Mesenchymal stem cell (in vitro differentiated cells and primary cell): ENCODE measurements around the gene CDK6.

Source experiments
- DNase-seq: peaks from one replicate; pipeline ENCODE4 v3.0.0-alpha.2; 2013
- H2AFZ ChIP-seq: one replicate; pipeline ENCODE4 v1.6.1; 2013; ENCODE audit warnings: low read depth, mild to moderate bottlenecking, control low read depth, inconsistent platforms, low read length, moderate library complexity
- H2AK5ac ChIP-seq: 2 replicates; pipeline ENCODE4 v1.6.1; 2013; ENCODE audit warnings: low read length, moderate library complexity, mild to moderate bottlenecking, inconsistent platforms; ENCODE audit not compliant: severe bottlenecking
- H2BK120ac ChIP-seq: one replicate; pipeline ENCODE4 v1.6.1; 2013; ENCODE audit warnings: low read depth, mild to moderate bottlenecking, inconsistent platforms, low read length, moderate library complexity
- H2BK12ac ChIP-seq, 2 experiments: one replicate each; pipeline ENCODE4 v1.6.1; 2013; ENCODE audit warnings: inconsistent platforms in 2 of 2, low read length in 2 of 2, mild to moderate bottlenecking in 2 of 2, moderate library complexity in 2 of 2, control low read depth in 1 of 2
- H2BK15ac ChIP-seq: one replicate; pipeline ENCODE4 v1.6.1; 2013; ENCODE audit warnings: mild to moderate bottlenecking, low read depth, inconsistent platforms; ENCODE audit not compliant: poor library complexity, severe bottlenecking
- H2BK5ac ChIP-seq: 2 replicates; pipeline ENCODE4 v1.6.1; 2013; ENCODE audit warnings: low read depth, mild to moderate bottlenecking, low read length, control low read depth, inconsistent platforms; ENCODE audit not compliant: poor library complexity, severe bottlenecking
- H3K14ac ChIP-seq, 2 experiments: one replicate each; pipeline ENCODE4 v1.6.1; 2013; ENCODE audit warnings: inconsistent platforms in 2 of 2, low read length in 2 of 2, control low read depth in 1 of 2, mild to moderate bottlenecking in 1 of 2, moderate library complexity in 1 of 2
- H3K18ac ChIP-seq, 2 experiments: one replicate each; pipeline ENCODE4 v1.6.1; 2013; ENCODE audit warnings: inconsistent platforms in 2 of 2, low read length in 2 of 2, control low read depth in 1 of 2, low read depth in 1 of 2, mild to moderate bottlenecking in 1 of 2
- H3K23ac ChIP-seq, 2 experiments: one replicate each; pipeline ENCODE4 v1.6.1; 2013; ENCODE audit warnings: inconsistent platforms in 2 of 2, low read length in 2 of 2, mild to moderate bottlenecking in 2 of 2, moderate library complexity in 2 of 2, control low read depth in 1 of 2
- H3K27ac ChIP-seq: 2 replicates; pipeline ENCODE4 v1.5.1; 2013; ENCODE audit warnings: mild to moderate bottlenecking, moderate library complexity, low read length, control low read depth, inconsistent platforms; ENCODE audit not compliant: poor library complexity, severe bottlenecking
- H3K27me3 ChIP-seq, 2 experiments: 2 replicates each; pipeline versions ENCODE4 v1.6.1 to v1.7.0; 2013; ENCODE audit warnings: low read length in 2 of 2, mild to moderate bottlenecking in 2 of 2, moderate library complexity in 2 of 2, control low read depth in 1 of 2, inconsistent platforms in 1 of 2; ENCODE audit not compliant: control insufficient read depth in 1 of 2, insufficient read depth in 1 of 2
- H3K36me3 ChIP-seq, 2 experiments: 2 replicates each; pipeline versions ENCODE4 v1.6.1 to v1.7.0; 2013; ENCODE audit warnings: low read length in 2 of 2, control low read depth in 1 of 2, inconsistent platforms in 1 of 2, low read depth in 1 of 2, mild to moderate bottlenecking in 1 of 2; ENCODE audit not compliant: insufficient read depth in 2 of 2, control insufficient read depth in 1 of 2
- H3K4ac ChIP-seq, 2 experiments: one replicate each; pipeline ENCODE4 v1.6.1; 2013; ENCODE audit warnings: inconsistent platforms in 2 of 2, low read length in 2 of 2, mild to moderate bottlenecking in 2 of 2, moderate library complexity in 2 of 2, control low read depth in 1 of 2, low read depth in 1 of 2
- H3K4me1 ChIP-seq: 2 replicates; pipeline ENCODE4 v1.6.1; 2013; ENCODE audit warnings: low read depth, low read length, control low read depth; ENCODE audit not compliant: control insufficient read depth, insufficient read depth
- H3K4me2 ChIP-seq: 2 replicates; pipeline ENCODE4 v1.6.1; 2013; ENCODE audit warnings: low read length, mild to moderate bottlenecking, inconsistent platforms; ENCODE audit not compliant: poor library complexity, severe bottlenecking
- H3K4me3 ChIP-seq, 2 experiments: 2 replicates each; pipeline versions ENCODE4 v1.5.1 to v1.7.0; 2013; ENCODE audit warnings: low read length in 2 of 2, mild to moderate bottlenecking in 2 of 2, control low read depth in 1 of 2, low read depth in 1 of 2; ENCODE audit not compliant: insufficient read depth in 1 of 2
- H3K79me1 ChIP-seq: replicated peaks from 2 replicates; pipeline ENCODE4 v1.6.1; 2013; ENCODE audit warnings: mild to moderate bottlenecking, control low read depth, low read length, inconsistent platforms; ENCODE audit not compliant: poor library complexity, severe bottlenecking
- H3K9ac ChIP-seq: 2 replicates; pipeline ENCODE4 v1.7.0; 2013; ENCODE audit warnings: mild to moderate bottlenecking, low read length, moderate library complexity
- H3K9me3 ChIP-seq: 2 replicates; pipeline ENCODE4 v1.7.0; 2013; ENCODE audit warnings: mild to moderate bottlenecking, low read length; ENCODE audit not compliant: control insufficient read depth
- H4K8ac ChIP-seq: one replicate; pipeline ENCODE4 v1.6.1; 2013; ENCODE audit warnings: inconsistent platforms, mild to moderate bottlenecking, low read length, moderate library complexity
- H4K91ac ChIP-seq: one replicate; pipeline ENCODE4 v1.6.1; 2013; ENCODE audit warnings: mild to moderate bottlenecking, low read length, inconsistent platforms
- WGBS: methylation state at CpG from one replicate; pipeline ENCODE4 v1.1.7; 2013; ENCODE audit warnings: mixed read lengths; 5-methylcytosine and 5-hydroxymethylcytosine counted together

CDK6 gene

DNA sequence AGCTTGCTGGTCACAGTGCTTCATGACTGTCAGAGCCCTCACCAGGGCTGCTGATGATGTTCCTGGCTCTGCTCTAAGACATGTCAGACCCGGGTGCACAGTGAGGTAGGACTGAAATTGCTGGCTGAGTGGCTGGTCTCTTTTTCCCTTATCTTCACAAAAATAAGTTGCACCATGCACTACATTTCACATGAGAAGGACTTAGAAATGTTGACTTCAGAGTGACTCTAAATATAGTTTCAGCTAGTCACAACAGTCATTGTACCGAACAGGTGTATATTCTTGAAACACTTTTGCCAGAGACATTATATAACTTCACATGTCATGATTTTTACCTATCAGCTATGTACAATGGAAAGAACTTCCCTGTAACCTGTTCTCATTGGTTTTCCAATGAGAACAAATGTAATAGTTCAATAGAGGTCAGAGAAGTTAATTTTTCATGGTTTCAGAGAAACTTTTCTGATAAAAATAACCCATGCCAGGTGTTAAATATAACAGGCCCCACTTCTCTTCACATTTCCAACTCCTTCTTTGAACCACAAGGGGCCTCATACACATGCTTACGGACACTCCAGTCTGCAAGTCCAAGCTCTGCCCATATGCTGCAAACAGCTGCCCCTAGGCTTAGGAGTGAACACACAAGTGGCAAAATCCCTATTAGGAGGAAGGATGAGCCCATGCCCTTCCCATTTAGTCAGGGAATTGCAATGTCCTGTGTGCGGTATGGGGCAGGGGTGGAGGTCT, 115.6 kb downstream of the CDK6 start:
- no peak overlapping the region for H2BK5ac ChIP-seq
- no peak overlapping the region for H2BK120ac ChIP-seq
- no peak overlapping the region for H2AFZ ChIP-seq
- H3K18ac ChIP-seq = no peak overlapping the region
- H3K9ac ChIP-seq = no peak overlapping the region
- H2AK5ac ChIP-seq = peak overlapping the region; percentile 57
- peaks cover 13 to 27% of the 10 kb centered on the region in 2 experiments for H3K36me3 ChIP-seq
- peak overlapping the region; percentile 38 for H4K8ac ChIP-seq
- no peak overlapping the region for H3K4me2 ChIP-seq
- H4K91ac ChIP-seq = no peak overlapping the region
- H2BK12ac ChIP-seq = no peak overlapping the region
- no peak overlapping the region for H3K23ac ChIP-seq
- no peak overlapping the region for H3K27ac ChIP-seq
- H3K27me3 ChIP-seq = no peaks in the 10 kb centered on the region
- no peak for DNase-seq
- peaks cover 8% of the 10 kb centered on the region for H3K4me1 ChIP-seq
- H3K79me1 ChIP-seq = peaks cover 11% of the 10 kb centered on the region
- WGBS = 100% methylated on average over 4 of the region's 4 CpGs
- H2BK15ac ChIP-seq = peak overlapping the region; percentile 44
- H3K14ac ChIP-seq = no peak overlapping the region
- H3K4ac ChIP-seq = no peak overlapping the region
- no peak overlapping the region for H3K4me3 ChIP-seq
- no peaks in the 10 kb centered on the region for H3K9me3 ChIP-seq

DNA sequence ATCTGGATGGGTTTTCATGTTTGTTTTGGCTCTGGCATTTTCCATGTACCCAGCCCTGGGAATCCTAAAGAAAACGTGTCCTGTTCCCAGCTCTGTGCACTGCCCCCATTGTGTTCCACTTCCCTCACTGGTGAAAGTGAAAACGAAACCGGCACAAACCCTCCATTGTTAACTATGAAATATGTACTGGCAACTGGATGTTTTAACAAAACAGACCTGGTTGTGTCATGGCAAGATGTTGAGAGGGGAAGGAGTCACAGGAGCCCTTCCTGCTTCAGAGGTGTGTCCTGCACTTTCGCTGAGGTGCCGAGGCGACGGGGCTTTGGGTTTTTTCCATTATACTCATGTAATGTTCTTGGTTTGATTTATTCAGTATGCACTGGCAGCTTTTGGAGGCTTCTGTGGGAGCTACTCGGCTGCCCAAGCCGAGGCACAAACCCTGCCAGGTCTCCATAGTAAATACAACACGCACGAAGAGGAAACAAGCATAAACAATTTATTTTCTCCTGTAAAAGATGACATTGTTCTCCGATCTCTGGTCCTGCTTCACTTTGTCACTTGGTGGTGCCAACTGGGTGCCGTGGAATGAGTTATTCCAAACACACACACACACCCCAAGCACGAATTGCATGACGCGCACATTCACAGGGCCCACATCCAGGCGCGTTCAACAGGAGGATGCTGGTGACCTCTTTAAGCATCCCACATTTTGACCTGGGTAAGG, 118.2 kb downstream of the CDK6 start:
- H3K4me2 ChIP-seq = no peak overlapping the region
- peak overlapping the region; percentile 15 for H3K27ac ChIP-seq
- H4K91ac ChIP-seq = no peak overlapping the region
- H3K23ac ChIP-seq = no peak overlapping the region
- H2AK5ac ChIP-seq = peak overlapping the region; percentile 26
- H3K14ac ChIP-seq = peak overlapping the region in 1 of 2 experiments; percentile 31
- no peak overlapping the region for H2BK120ac ChIP-seq
- H3K4ac ChIP-seq = no peak overlapping the region
- no peak overlapping the region for H2BK15ac ChIP-seq
- peaks cover 9 to 14% of the 10 kb centered on the region in 2 experiments for H3K36me3 ChIP-seq
- H3K4me3 ChIP-seq = peak overlapping the region in 1 of 2 experiments; percentile 59
- H4K8ac ChIP-seq = peak overlapping the region; percentile 39
- DNase-seq = peak; percentile 38
- no peak overlapping the region for H3K18ac ChIP-seq
- peaks cover 12% of the 10 kb centered on the region for H3K79me1 ChIP-seq
- H2BK5ac ChIP-seq = no peak overlapping the region
- H3K27me3 ChIP-seq = no peaks in the 10 kb centered on the region
- peaks cover 10% of the 10 kb centered on the region for H3K4me1 ChIP-seq
- no peaks in the 10 kb centered on the region for H3K9me3 ChIP-seq
- WGBS = 92% methylated on average over 16 of the region's 18 CpGs
- H3K9ac ChIP-seq = peak overlapping the region; percentile 28
- H2AFZ ChIP-seq = no peak overlapping the region
- H2BK12ac ChIP-seq = no peak overlapping the region

DNA sequence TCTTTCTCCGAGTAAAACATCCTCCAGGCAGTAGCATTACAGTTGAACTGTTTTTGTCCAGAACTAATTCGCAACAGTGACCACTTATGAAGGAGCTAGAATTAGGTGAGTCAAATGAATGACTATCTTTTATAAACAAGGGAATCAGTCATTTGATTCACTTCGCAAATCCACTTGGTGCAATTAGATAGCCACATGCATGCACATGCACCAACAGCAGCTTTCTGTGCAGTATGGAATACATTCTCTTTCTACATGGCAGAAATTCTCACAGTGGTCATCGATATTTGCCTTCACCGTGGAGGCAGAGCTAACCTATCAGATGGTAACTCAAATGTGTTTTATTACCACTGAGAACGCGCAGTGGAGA, 118.8 kb downstream of the CDK6 start:
- peaks cover 9 to 14% of the 10 kb centered on the region in 2 experiments for H3K36me3 ChIP-seq
- peak overlapping the region; percentile 55 for H4K91ac ChIP-seq
- H3K4me1 ChIP-seq = peaks cover 10% of the 10 kb centered on the region
- H4K8ac ChIP-seq = peak overlapping the region; percentile 39
- peaks cover 12% of the 10 kb centered on the region for H3K79me1 ChIP-seq
- no peaks in the 10 kb centered on the region for H3K27me3 ChIP-seq
- no peak overlapping the region for H2BK15ac ChIP-seq
- DNase-seq = no peak
- no peaks in the 10 kb centered on the region for H3K9me3 ChIP-seq
- no peak overlapping the region for H3K14ac ChIP-seq
- H3K9ac ChIP-seq = peak overlapping the region; percentile 28
- no peak overlapping the region for H2BK5ac ChIP-seq
- H3K18ac ChIP-seq = no peak overlapping the region
- no peak overlapping the region for H2AFZ ChIP-seq
- no peak overlapping the region for H3K4ac ChIP-seq
- 98% methylated on average over 7 of the region's 7 CpGs for WGBS
- no peak overlapping the region for H2BK120ac ChIP-seq
- H3K4me3 ChIP-seq = peak overlapping the region in 1 of 2 experiments; percentile 59
- H2AK5ac ChIP-seq = peak overlapping the region; percentile 26
- H3K23ac ChIP-seq = no peak overlapping the region
- peak overlapping the region; percentile 15 for H3K27ac ChIP-seq
- no peak overlapping the region for H3K4me2 ChIP-seq
- no peak overlapping the region for H2BK12ac ChIP-seq

DNA sequence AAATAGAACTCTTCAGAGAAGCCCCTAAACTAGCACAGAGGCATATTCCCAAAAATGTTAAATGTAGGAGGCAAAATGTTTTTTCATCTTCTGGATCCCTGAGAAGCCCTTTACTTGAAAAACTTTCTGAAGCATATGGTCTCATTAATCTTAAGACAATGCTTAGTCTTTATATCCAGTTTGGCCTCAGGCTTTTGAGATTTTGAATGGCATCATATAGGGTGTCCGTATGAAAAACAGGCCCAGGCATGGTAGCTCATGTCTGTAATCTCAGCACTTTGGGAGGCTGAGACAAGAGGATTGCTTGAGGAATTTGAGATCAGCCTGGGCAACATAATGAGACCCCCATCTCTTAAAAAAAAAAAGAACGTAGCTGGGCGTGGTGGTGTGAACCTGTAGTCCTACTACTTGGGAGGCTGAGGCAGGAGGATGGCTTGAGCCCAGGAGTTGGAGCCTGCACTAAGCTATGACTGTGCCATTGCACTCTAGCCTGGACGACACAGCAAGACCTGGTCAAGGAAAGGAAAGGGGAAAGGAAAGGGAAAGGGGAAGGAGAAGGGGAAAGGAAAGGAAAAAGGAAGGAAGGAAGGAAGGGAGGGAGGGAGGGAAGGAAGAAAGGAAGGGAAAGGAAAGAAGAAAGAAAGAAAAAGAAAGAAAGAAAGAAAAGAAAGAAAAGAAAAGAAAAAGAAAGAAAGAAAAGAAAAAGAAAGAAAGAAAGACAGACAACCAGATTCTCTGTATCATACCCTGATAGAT, 119.4 kb downstream of the CDK6 start:
- H3K9ac ChIP-seq = no peak overlapping the region
- peaks cover 12% of the 10 kb centered on the region for H3K79me1 ChIP-seq
- H3K4me1 ChIP-seq = peaks cover 10% of the 10 kb centered on the region
- 99% methylated on average over 4 of the region's 4 CpGs for WGBS
- H3K27ac ChIP-seq = peak overlapping the region; percentile 15
- no peaks in the 10 kb centered on the region for H3K9me3 ChIP-seq
- no peak overlapping the region for H2BK12ac ChIP-seq
- no peak overlapping the region for H3K23ac ChIP-seq
- H2AFZ ChIP-seq = no peak overlapping the region
- H2BK15ac ChIP-seq = no peak overlapping the region
- no peak overlapping the region for H3K4me3 ChIP-seq
- H3K18ac ChIP-seq = no peak overlapping the region
- H4K8ac ChIP-seq = no peak overlapping the region
- H3K4ac ChIP-seq = no peak overlapping the region
- H2BK5ac ChIP-seq = no peak overlapping the region
- no peak overlapping the region for H3K14ac ChIP-seq
- no peaks in the 10 kb centered on the region for H3K27me3 ChIP-seq
- no peak overlapping the region for H4K91ac ChIP-seq
- no peak overlapping the region for H3K4me2 ChIP-seq
- no peak overlapping the region for H2AK5ac ChIP-seq
- DNase-seq = no peak
- no peak overlapping the region for H2BK120ac ChIP-seq
- H3K36me3 ChIP-seq = peaks cover 9 to 14% of the 10 kb centered on the region in 2 experiments
